A673 (cell line): ENCODE data around the gene ZNF367. TPM values are rescaled to one million over a fixed set of nuclear protein-coding genes. Genes with fewer than 3 reads are reported as not detected.

ENCODE experiments used
- BruUV-seq: library from RNA; stranded (reverse); fragments of 400-500 nt; replicated peaks from 2 replicates; lab custom pipeline; 2021; lab: Mats Ljungman, UMichigan
- CTCF ChIA-PET: fragments of 300-600 bp; sonication (Branson Sonifier 250); formaldehyde crosslinking; loops from one replicate; lab custom pipeline; 2022; ENCODE audit warnings: antibody characterized with exemption; lab: Charles Lee
- POLR2A ChIA-PET: fragments of 300-600 bp; sonication (Branson Sonifier 250); formaldehyde crosslinking; loops from one replicate; lab custom pipeline; 2022; ENCODE audit warnings: antibody characterized with exemption; ENCODE audit not compliant: low non-redundant PET; lab: Charles Lee
- DNase-seq: peaks from one replicate; pipeline ENCODE4 v3.0.0-alpha.2; 2015; ENCODE audit warnings: low spot score
- H3K27ac ChIP-seq: fragments of 200-600 bp; sonication (generic); 2 replicates; pipeline ENCODE4 v1.5.1; 2016; ENCODE audit warnings: mixed run types, low read depth, mild to moderate bottlenecking, mixed read lengths, antibody characterized with exemption, low read length; ENCODE audit not compliant: poor library complexity, severe bottlenecking
- H3K27me3 ChIP-seq: fragments of 200-600 bp; sonication (generic); replicated peaks from 2 replicates; pipeline ENCODE4 v1.6.1; 2017; ENCODE audit warnings: mixed run types, low read depth, mild to moderate bottlenecking, mixed read lengths, antibody characterized with exemption, low read length; ENCODE audit not compliant: insufficient read depth, poor library complexity
- H3K36me3 ChIP-seq: fragments of 200-600 bp; sonication (generic); 2 replicates; pipeline ENCODE4 v1.6.1; 2016; ENCODE audit warnings: mixed run types, mild to moderate bottlenecking, mixed read lengths, antibody characterized with exemption, low read length; ENCODE audit not compliant: insufficient read depth, poor library complexity, severe bottlenecking
- H3K4me1 ChIP-seq: fragments of 200-600 bp; sonication (generic); 2 replicates; pipeline ENCODE4 v1.6.1; 2017; ENCODE audit warnings: mixed run types, mild to moderate bottlenecking, mixed read lengths, antibody characterized with exemption, low read length; ENCODE audit not compliant: insufficient read depth, poor library complexity, severe bottlenecking
- H3K4me3 ChIP-seq: fragments of 200-600 bp; sonication (generic); 2 replicates; pipeline ENCODE4 v1.5.1; 2016; ENCODE audit warnings: low read depth, mixed run types, mild to moderate bottlenecking, mixed read lengths, low read length; ENCODE audit not compliant: poor library complexity, severe bottlenecking
- H3K9me3 ChIP-seq: fragments of 200-600 bp; sonication (generic); 2 replicates; pipeline ENCODE4 v1.6.1; 2016; ENCODE audit warnings: mixed run types, low read depth, mild to moderate bottlenecking, mixed read lengths, antibody characterized with exemption, low read length; ENCODE audit not compliant: poor library complexity, severe bottlenecking
- EZH2 ChIP-seq: fragments of 200-600 bp; sonication (generic); IDR thresholded peaks from 2 replicates; pipeline ENCODE4 v1.6.1; 2017; ENCODE audit warnings: borderline replicate concordance, low read depth, mild to moderate bottlenecking, mixed read lengths, antibody characterized with exemption, low read length; ENCODE audit not compliant: poor library complexity, severe bottlenecking
- intact Hi-C: fragments of 100-400 bp; cut with micrococcal nuclease; formaldehyde crosslinking; loops from one replicate; pipeline ENCODE4 v1.10.0; 2022; ENCODE audit not compliant: unreplicated experiment
- total RNA-seq: library from RNA; stranded (reverse); gene quantifications from 2 replicates; pipeline ENCODE4 v1.2.3, GENCODE V29; 2021
- TF ChIP-seq, protein P1 (sequence below): fragments of 300-800, 200-600 bp; sonication (generic); conservative IDR thresholded peaks from 2 replicates; pipeline ENCODE4 v1.5.1; 2017; ENCODE audit warnings: low read depth, mild to moderate bottlenecking, antibody characterized with exemption, low read length, moderate library complexity, mixed read lengths

Gene ZNF367
- total RNA-seq, 1 experiment from 2014 or later = 14.6 TPM

DNA sequence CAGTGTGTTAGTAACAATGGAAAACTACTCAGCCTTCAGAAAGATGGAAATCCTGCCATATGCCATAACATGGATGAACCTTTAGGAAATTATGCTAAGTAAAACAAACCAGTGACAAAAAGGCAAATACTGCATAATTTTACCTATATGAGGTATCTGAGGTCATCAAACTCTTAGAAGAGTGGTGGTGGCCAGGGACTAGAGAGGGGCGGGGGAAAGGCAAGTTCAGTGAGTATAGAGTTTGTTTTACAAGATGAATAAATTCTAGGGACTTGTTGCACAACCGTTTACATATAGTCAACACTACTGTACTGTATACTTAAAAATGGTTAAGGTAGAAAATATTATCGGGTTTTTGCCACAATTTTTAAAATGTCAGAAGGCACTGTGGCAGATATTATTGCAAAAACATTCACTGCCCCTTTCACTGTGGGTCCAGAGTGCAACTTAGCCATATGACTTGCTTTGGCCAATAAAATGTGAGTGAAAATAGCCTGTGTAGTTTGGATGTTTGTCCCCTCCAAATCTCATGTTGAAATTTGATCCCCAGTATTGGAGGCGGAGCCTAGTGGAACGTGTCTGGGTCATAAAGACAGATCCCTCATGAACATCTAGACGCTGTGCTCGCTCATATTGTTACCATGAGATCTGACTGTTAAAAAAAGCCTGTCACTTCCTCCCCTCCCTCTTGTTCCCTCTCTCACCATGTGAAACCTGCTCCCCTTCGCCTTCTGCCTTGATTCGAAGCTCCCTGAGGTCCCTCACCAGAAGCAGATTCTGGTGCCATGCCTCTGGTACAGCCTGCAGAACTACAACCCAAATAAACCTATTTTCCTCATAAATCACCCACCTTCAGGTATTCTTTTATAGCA lies 9.5 kb downstream of the ZNF367 start:
- H3K4me3 ChIP-seq = no peak overlapping the region
- TF ChIP-seq, protein P1, sequence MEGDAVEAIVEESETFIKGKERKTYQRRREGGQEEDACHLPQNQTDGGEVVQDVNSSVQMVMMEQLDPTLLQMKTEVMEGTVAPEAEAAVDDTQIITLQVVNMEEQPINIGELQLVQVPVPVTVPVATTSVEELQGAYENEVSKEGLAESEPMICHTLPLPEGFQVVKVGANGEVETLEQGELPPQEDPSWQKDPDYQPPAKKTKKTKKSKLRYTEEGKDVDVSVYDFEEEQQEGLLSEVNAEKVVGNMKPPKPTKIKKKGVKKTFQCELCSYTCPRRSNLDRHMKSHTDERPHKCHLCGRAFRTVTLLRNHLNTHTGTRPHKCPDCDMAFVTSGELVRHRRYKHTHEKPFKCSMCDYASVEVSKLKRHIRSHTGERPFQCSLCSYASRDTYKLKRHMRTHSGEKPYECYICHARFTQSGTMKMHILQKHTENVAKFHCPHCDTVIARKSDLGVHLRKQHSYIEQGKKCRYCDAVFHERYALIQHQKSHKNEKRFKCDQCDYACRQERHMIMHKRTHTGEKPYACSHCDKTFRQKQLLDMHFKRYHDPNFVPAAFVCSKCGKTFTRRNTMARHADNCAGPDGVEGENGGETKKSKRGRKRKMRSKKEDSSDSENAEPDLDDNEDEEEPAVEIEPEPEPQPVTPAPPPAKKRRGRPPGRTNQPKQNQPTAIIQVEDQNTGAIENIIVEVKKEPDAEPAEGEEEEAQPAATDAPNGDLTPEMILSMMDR = no peak
- TF ChIP-seq EZH2 = no peak

DNA sequence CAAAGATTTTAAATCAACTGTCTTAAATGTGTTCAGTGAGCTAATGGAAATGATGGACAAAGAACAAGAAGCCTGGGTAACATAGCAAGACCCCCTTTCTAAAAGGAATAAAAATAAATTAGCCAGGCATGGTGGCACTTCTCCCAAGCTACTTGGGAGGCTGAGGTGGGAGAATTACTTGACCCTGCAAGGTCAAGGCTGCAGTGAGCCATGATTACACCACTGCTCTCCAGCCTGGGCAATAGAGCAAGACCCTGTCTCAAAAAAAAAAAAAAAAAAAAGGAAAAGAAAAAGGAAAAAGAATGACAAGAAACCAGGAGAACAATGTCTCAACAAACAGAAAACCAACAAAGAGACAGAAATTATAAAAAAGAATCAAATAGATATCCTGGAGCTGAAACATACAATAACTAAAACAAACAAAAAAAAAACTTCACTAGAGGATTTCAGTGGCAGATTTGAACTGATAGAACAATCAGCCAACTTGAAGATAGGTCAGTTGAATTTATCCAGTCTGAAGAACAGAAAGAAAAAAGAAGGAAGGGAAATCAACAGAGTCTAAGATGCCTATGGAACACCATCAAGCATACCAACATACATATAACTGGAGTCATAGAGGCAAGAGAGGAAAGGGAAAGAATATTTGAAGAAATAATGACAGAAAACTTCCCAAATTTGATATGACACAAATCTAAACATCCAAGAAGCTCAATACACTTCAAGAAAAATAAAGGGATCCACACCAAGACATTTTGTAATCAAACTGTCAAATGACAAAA lies 17.8 kb downstream of the ZNF367 start:
- POLR2A ChIA-PET = no interaction called here
- BruUV-seq = no TSS peak

More for the DNA sequence above, 9.5 kb downstream of the ZNF367 start:
- H3K4me1 ChIP-seq = peaks cover 4% of the 10 kb centered on the region
- intact Hi-C loops = no loop called here
- BruUV-seq = no TSS peak
- no peaks in the 10 kb centered on the region for H3K27me3 ChIP-seq
- DNase-seq = peak; percentile 37
- peaks cover 9% of the 10 kb centered on the region for H3K36me3 ChIP-seq
- H3K9me3 ChIP-seq = no peaks in the 10 kb centered on the region
- POLR2A ChIA-PET = no interaction called here
- H3K27ac ChIP-seq = no peak overlapping the region
- CTCF ChIA-PET = no interaction called here

DNA sequence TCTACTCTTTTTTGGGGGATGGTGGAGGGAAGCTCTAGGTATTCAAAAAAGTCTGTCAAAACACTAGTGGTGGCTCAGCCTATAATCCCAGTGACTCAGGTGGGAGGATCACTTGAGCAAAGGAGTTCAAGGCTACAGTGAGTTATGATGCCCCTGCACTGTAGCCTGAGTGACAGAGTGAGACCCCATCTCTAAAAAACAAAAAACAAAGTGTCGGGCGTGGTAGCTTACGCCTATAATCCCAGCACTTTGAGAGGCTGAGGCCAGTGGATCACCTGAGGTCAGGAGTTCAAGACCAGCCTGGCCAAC lies 18.9 kb downstream of the ZNF367 start:
- no peaks in the 10 kb centered on the region for H3K27me3 ChIP-seq
- intact Hi-C loops = no loop called here
- no peak overlapping the region for H3K27ac ChIP-seq
- no peak for DNase-seq
- CTCF ChIA-PET = no interaction called here
- no TSS peak for BruUV-seq
- peaks cover 9% of the 10 kb centered on the region for H3K9me3 ChIP-seq
- H3K4me3 ChIP-seq = no peak overlapping the region
- H3K36me3 ChIP-seq = peaks cover 11% of the 10 kb centered on the region
- TF ChIP-seq, protein P1 = no peak
- no peak for TF ChIP-seq EZH2
- no peaks in the 10 kb centered on the region for H3K4me1 ChIP-seq
- POLR2A ChIA-PET = no interaction called here

More for the DNA sequence above, 17.8 kb downstream of the ZNF367 start:
- TF ChIP-seq EZH2 = no peak
- TF ChIP-seq, protein P1 = no peak
- Histone ChIP-seq H3K4me1 (no peaks in the 10 kb centered on the region), H3K36me3 (peaks cover 11% of the 10 kb centered on the region), H3K27ac (no peak overlapping the region), H3K9me3 (peaks cover 9% of the 10 kb centered on the region), H3K27me3 (no peaks in the 10 kb centered on the region), H3K4me3 (no peak overlapping the region)
- intact Hi-C loops = no loop called here
- CTCF ChIA-PET = no interaction called here
- no peak for DNase-seq
